Measurements from ENCODE around the gene ATXN7L2. TPM values are rescaled to one million over a fixed set of nuclear protein-coding genes. Genes with fewer than 3 reads are reported as not detected.
A peak's percentile ranks its signal among the peaks of the same experiment; 100 is the strongest.

ATXN7L2 gene
- polyA plus RNA-seq, 3 donors = 6.0 to 7.7 (median 6.3) TPM

- DNase-seq (ENCODE audit: low read depth in 3 of 3, low spot score in 2 of 3) = no peak
These were observed 38.3 kb downstream of the ATXN7L2 start for GRCh38 chr1:109522026-109522425.

GRCh38 chr1:109523706-109524105 lies 40.0 kb downstream of the ATXN7L2 start:
- DNase-seq (ENCODE audit: low read depth in 3 of 3, low spot score in 2 of 3) = no peak

GRCh38 chr1:109527098-109527811 lies 43.5 kb downstream of the ATXN7L2 start:
- DNase-seq (ENCODE audit: low read depth in 3 of 3, low spot score in 2 of 3) = no peak

- DNase-seq (ENCODE audit: low read depth in 3 of 3, low spot score in 2 of 3) = no peak
These were observed 44.4 kb downstream of the ATXN7L2 start for GRCh38 chr1:109527846-109528695.

GRCh38 chr1:109528712-109529111 lies 45.0 kb downstream of the ATXN7L2 start:
- DNase-seq (ENCODE audit: low read depth in 3 of 3, low spot score in 2 of 3) = no peak

GRCh38 chr1:109529881-109530456 lies 46.3 kb downstream of the ATXN7L2 start:
- no peak for DNase-seq (ENCODE audit: low read depth in 3 of 3, low spot score in 2 of 3)

- no peak for DNase-seq (ENCODE audit: low read depth in 3 of 3, low spot score in 2 of 3)
These were observed 46.9 kb downstream of the ATXN7L2 start for GRCh38 chr1:109530457-109531087.

- no peak for DNase-seq (ENCODE audit: low read depth in 3 of 3, low spot score in 2 of 3)
These were observed 47.7 kb downstream of the ATXN7L2 start for GRCh38 chr1:109531380-109531779.

- DNase-seq (ENCODE audit: low read depth in 3 of 3, low spot score in 2 of 3) = no peak
These were observed 48.2 kb downstream of the ATXN7L2 start for GRCh38 chr1:109531826-109532364.

GRCh38 chr1:109532365-109533136 lies 48.8 kb downstream of the ATXN7L2 start:
- peak in 1 of 3 donors; percentile 63 for DNase-seq (ENCODE audit: low read depth in 3 of 3, low spot score in 2 of 3)

GRCh38 chr1:109534307-109534858 lies 50.7 kb downstream of the ATXN7L2 start:
- DNase-seq (ENCODE audit: low read depth in 3 of 3, low spot score in 2 of 3) = no peak

GRCh38 chr1:109535481-109535880 lies 51.8 kb downstream of the ATXN7L2 start:
- DNase-seq (ENCODE audit: low read depth in 3 of 3, low spot score in 2 of 3) = no peak

- no peak for DNase-seq (ENCODE audit: low read depth in 3 of 3, low spot score in 2 of 3)
These were observed 52.3 kb downstream of the ATXN7L2 start for GRCh38 chr1:109535971-109536491.

- DNase-seq (ENCODE audit: low read depth in 3 of 3, low spot score in 2 of 3) = no peak
These were observed 53.9 kb downstream of the ATXN7L2 start for GRCh38 chr1:109537450-109538178.

GRCh38 chr1:109538827-109539555 lies 55.3 kb downstream of the ATXN7L2 start:
- DNase-seq (ENCODE audit: low read depth in 3 of 3, low spot score in 2 of 3) = no peak

GRCh38 chr1:109539676-109540075 lies 56.0 kb downstream of the ATXN7L2 start, which contains the start of gene GPR61:
TSS of gene GPR61 (plus strand) at chr1:109539872. CDS start at chr1:109543023, 3,151 bp downstream.
- DNase-seq (ENCODE audit: low read depth in 3 of 3, low spot score in 2 of 3) = no peak

GRCh38 chr1:109541102-109541501 lies 57.4 kb downstream of the ATXN7L2 start:
- no peak for DNase-seq (ENCODE audit: low read depth in 3 of 3, low spot score in 2 of 3)

Data from right renal cortex interstitium (tissue), 3 donors.